ENCODE results near the gene CDH4. TPM values are rescaled to one million over a fixed set of nuclear protein-coding genes. Genes with fewer than 3 reads are reported as not detected.

Gene CDH4
- total and polyA plus RNA-seq, 2 of the 13 experiments (the other 11 are each of a cell fraction or from before 2014, with no cell fraction given): not detected

DNA sequence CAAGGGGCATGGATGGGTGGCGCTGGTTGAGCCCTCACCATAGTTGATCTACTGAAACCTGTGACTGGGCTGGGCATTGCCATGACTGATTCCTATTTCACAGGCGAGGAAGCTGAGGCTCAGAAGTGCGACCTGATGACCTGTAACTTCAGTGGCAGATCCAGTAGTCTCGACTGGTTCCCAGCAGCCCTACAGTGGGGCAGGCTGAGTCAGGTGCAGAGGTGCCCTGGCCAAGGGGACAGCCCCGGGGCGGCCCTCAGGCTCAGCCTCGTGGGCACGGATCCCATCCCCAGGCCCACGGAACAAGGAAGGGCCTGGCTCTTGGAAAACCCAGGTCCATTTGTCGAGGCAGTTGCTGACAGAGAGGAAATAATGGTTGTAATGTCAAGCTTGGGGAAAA is 283.0 kb downstream of the CDH4 start:
- ATAC-seq (no peak), DNase-seq (ENCODE audit: low spot score) (no peak)
- H3K79me2 ChIP-seq (ENCODE audit: insufficient read depth, low read length): no peaks in the 10 kb centered on the region
- no peak for TF ChIP-seq ZNF234 (CRISPR knock-in tag; conservative IDR thresholded peaks at IDR 0.05)
- TF ChIP-seq ZBTB7A (CRISPR knock-in tag; IDR thresholded peaks at IDR 0.05): no peak
- no peak for TF ChIP-seq ZSCAN25 (CRISPR knock-in tag; IDR thresholded peaks at IDR 0.05)
- TF ChIP-seq SAFB2 (CRISPR knock-in tag; IDR thresholded peaks at IDR 0.05; ENCODE audit: borderline replicate concordance, low read depth): no peak
- TF ChIP-seq MED13 (CRISPR knock-in tag; IDR thresholded peaks at IDR 0.05): no peak
- TF ChIP-seq ZNF350 (CRISPR knock-in tag; IDR thresholded peaks at IDR 0.05; ENCODE audit: borderline replicate concordance, low read depth): no peak
- no peak for TF ChIP-seq ATF7 (IDR thresholded peaks at IDR 0.05)
- TF ChIP-seq ATF7 (CRISPR knock-in tag; IDR thresholded peaks at IDR 0.05): no peak
- TF ChIP-seq, protein P1, sequence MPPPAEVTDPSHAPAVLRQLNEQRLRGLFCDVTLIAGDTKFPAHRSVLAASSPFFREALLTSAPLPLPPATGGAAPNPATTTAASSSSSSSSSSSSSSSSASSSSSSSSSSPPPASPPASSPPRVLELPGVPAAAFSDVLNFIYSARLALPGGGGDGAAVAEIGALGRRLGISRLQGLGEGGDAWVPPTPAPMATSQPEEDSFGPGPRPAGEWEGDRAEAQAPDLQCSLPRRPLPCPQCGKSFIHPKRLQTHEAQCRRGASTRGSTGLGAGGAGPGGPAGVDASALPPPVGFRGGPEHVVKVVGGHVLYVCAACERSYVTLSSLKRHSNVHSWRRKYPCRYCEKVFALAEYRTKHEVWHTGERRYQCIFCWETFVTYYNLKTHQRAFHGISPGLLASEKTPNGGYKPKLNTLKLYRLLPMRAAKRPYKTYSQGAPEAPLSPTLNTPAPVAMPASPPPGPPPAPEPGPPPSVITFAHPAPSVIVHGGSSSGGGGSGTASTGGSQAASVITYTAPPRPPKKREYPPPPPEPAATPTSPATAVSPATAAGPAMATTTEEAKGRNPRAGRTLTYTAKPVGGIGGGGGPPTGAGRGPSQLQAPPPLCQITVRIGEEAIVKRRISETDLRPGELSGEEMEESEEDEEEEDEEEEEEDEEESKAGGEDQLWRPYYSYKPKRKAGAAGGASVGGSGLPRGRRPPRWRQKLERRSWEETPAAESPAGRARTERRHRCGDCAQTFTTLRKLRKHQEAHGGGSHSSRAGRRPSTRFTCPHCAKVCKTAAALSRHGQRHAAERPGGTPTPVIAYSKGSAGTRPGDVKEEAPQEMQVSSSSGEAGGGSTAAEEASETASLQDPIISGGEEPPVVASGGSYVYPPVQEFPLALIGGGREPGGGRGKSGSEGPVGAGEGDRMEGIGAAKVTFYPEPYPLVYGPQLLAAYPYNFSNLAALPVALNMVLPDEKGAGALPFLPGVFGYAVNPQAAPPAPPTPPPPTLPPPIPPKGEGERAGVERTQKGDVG (CRISPR knock-in tag; IDR thresholded peaks at IDR 0.05; ENCODE audit: borderline replicate concordance): no peak
- TF ChIP-seq, protein P2, sequence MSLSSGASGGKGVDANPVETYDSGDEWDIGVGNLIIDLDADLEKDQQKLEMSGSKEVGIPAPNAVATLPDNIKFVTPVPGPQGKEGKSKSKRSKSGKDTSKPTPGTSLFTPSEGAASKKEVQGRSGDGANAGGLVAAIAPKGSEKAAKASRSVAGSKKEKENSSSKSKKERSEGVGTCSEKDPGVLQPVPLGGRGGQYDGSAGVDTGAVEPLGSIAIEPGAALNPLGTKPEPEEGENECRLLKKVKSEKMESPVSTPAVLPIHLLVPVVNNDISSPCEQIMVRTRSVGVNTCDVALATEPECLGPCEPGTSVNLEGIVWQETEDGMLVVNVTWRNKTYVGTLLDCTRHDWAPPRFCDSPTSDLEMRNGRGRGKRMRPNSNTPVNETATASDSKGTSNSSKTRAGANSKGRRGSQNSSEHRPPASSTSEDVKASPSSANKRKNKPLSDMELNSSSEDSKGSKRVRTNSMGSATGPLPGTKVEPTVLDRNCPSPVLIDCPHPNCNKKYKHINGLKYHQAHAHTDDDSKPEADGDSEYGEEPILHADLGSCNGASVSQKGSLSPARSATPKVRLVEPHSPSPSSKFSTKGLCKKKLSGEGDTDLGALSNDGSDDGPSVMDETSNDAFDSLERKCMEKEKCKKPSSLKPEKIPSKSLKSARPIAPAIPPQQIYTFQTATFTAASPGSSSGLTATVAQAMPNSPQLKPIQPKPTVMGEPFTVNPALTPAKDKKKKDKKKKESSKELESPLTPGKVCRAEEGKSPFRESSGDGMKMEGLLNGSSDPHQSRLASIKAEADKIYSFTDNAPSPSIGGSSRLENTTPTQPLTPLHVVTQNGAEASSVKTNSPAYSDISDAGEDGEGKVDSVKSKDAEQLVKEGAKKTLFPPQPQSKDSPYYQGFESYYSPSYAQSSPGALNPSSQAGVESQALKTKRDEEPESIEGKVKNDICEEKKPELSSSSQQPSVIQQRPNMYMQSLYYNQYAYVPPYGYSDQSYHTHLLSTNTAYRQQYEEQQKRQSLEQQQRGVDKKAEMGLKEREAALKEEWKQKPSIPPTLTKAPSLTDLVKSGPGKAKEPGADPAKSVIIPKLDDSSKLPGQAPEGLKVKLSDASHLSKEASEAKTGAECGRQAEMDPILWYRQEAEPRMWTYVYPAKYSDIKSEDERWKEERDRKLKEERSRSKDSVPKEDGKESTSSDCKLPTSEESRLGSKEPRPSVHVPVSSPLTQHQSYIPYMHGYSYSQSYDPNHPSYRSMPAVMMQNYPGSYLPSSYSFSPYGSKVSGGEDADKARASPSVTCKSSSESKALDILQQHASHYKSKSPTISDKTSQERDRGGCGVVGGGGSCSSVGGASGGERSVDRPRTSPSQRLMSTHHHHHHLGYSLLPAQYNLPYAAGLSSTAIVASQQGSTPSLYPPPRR (CRISPR knock-in tag; IDR thresholded peaks at IDR 0.05; ENCODE audit: borderline replicate concordance): no peak
- no peak for TF ChIP-seq U2AF1 (optimal IDR thresholded peaks at IDR 0.05; ENCODE audit: low read depth, low read length)
- no peak for TF ChIP-seq NCOA2 (CRISPR knock-in tag; IDR thresholded peaks at IDR 0.05)
- no peak for TF ChIP-seq HIVEP1 (CRISPR knock-in tag; IDR thresholded peaks at IDR 0.05)
- TF ChIP-seq, protein P3, sequence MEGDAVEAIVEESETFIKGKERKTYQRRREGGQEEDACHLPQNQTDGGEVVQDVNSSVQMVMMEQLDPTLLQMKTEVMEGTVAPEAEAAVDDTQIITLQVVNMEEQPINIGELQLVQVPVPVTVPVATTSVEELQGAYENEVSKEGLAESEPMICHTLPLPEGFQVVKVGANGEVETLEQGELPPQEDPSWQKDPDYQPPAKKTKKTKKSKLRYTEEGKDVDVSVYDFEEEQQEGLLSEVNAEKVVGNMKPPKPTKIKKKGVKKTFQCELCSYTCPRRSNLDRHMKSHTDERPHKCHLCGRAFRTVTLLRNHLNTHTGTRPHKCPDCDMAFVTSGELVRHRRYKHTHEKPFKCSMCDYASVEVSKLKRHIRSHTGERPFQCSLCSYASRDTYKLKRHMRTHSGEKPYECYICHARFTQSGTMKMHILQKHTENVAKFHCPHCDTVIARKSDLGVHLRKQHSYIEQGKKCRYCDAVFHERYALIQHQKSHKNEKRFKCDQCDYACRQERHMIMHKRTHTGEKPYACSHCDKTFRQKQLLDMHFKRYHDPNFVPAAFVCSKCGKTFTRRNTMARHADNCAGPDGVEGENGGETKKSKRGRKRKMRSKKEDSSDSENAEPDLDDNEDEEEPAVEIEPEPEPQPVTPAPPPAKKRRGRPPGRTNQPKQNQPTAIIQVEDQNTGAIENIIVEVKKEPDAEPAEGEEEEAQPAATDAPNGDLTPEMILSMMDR (CRISPR knock-in tag; IDR thresholded peaks at IDR 0.05): no peak

More for the DNA sequence above, 283.0 kb downstream of the CDH4 start:
- H3K36me3 ChIP-seq (replicated peaks in 1 of 2; ENCODE audit: control insufficient read depth in 1 of 2, insufficient read depth in 2 of 2, low read length in 2 of 2): no peaks in the 10 kb centered on the region
- no peak overlapping the region for H3K9ac ChIP-seq (ENCODE audit: insufficient read depth, low read depth, low read length)
- intact Hi-C loops (cut with micrococcal nuclease; ENCODE audit: unreplicated experiment): no loop called here
- WGBS (ENCODE audit: low lambda C conversion rate): 2% methylated on average over 10 of the region's 10 CpGs
- BruUV-seq (replicated peaks): no TSS peak
- H3K4me3 ChIP-seq (replicated peaks in 1 of 3; ENCODE audit: insufficient read depth in 1 of 3, low read depth in 2 of 3, low read length in 3 of 3): no peak overlapping the region
- H2AFZ ChIP-seq (ENCODE audit: low read length): no peak overlapping the region
- peaks cover 21 to 79% of the 10 kb centered on the region in 2 experiments; a peak in 4 of 5 replicates for H3K27me3 ChIP-seq (ENCODE audit: control insufficient read depth in 1 of 2, insufficient read depth in 2 of 2, low read length in 2 of 2)
- no peak overlapping the region for H3K27ac ChIP-seq (ENCODE audit: extremely low read length, insufficient read depth, low read length)
- no peaks in the 10 kb centered on the region for H3K9me3 ChIP-seq (ENCODE audit: low read length)
- H4K20me1 ChIP-seq (ENCODE audit: insufficient read depth, low read length): no peaks in the 10 kb centered on the region; the same call in 1 of the 2 replicates
- POLR2A ChIA-PET: no interaction called here
- no peak overlapping the region for H3K4me2 ChIP-seq (ENCODE audit: low read depth, low read length)
- in situ Hi-C loops (cut with HindIII; ENCODE audit: extremely low pct_ligation_motif_present, low pct_unique_long_range_greater_than_20kb): no loop called here
- no peak for FAIRE-seq
- CTCF ChIA-PET (ENCODE audit: low intra/inter-chr PET ratio, low total read pairs): no interaction called here
- H3K4me1 ChIP-seq (ENCODE audit: insufficient read depth, low read length): no peaks in the 10 kb centered on the region

All from HepG2 (cell line).